HCT116 (cell line): ENCODE results near the gene ZNF223. TPM values are rescaled to one million over a fixed set of nuclear protein-coding genes. Genes with fewer than 3 reads are reported as not detected.

ENCODE experiments used
- ATAC-seq: fragments of 200-7000 bp; cut with Tn5 transposase; 2 replicates; pipeline ENCODE4 v1.9.1; 2020; ENCODE audit warnings: mild to moderate bottlenecking, moderate library complexity
- BruUV-seq: library from RNA; stranded (reverse); fragments of 400-500 nt; replicated peaks from 2 replicates; lab custom pipeline; 2021; lab: Mats Ljungman, UMichigan
- CTCF ChIA-PET: fragments of 300-600 bp; sonication (Branson Sonifier 250); formaldehyde crosslinking; loops from one replicate; lab custom pipeline; 2021; ENCODE audit warnings: antibody characterized with exemption; lab: Charles Lee
- POLR2A ChIA-PET: fragments of 300-600, 350-600 bp; sonication (Branson Sonifier 250); formaldehyde crosslinking; loops from one replicate; lab custom pipeline; 2021; ENCODE audit warnings: antibody characterized with exemption; lab: Charles Lee
- RAD21 ChIA-PET, 2 experiments: fragments of 300-600 bp; sonication (Branson Sonifier 250); formaldehyde crosslinking; loops; one replicate each; lab custom pipeline; 2023; ENCODE audit warnings: low total read pairs in 2 of 2; ENCODE audit not compliant: uncharacterized antibody in 2 of 2, unreplicated experiment in 2 of 2, low non-redundant PET in 1 of 2; lab: Charles Lee
- DNase-seq: peaks from one replicate; pipeline ENCODE4 v3.0.0-alpha.2; 2010; ENCODE audit warnings: low read depth, low spot score
- H2AFZ ChIP-seq: fragments of 200-600 bp; shearing (Covaris generic), sonication (generic); 2 replicates; pipeline ENCODE4 v1.6.1; 2017; ENCODE audit warnings: low read depth, mixed run types, mixed read lengths, antibody characterized with exemption, low read length; ENCODE audit not compliant: poor library complexity, severe bottlenecking
- H3K27ac ChIP-seq: 2 replicates; pipeline ENCODE4 v1.5.1; 2012; ENCODE audit warnings: low read depth, low read length
- H3K27me3 ChIP-seq: fragments of 200-600 bp; sonication (generic); 2 replicates; pipeline ENCODE4 v1.6.1; 2016; ENCODE audit warnings: mixed run types, low read length, mixed read lengths; ENCODE audit not compliant: insufficient read depth
- H3K36me3 ChIP-seq, 2 experiments: fragments of 200-500 bp in 1 of 2; fragments of 200-600 bp in 1 of 2; sonication (Bioruptor generic) in 1 of 2; sonication (generic) in 1 of 2; 2 replicates each; pipeline versions ENCODE4 v1.5.1 to v1.6.1; 2014 to 2016; ENCODE audit warnings: low read length in 2 of 2, inconsistent platforms in 1 of 2, mixed read lengths in 1 of 2, mixed run types in 1 of 2; ENCODE audit not compliant: insufficient read depth in 2 of 2, control insufficient read depth in 1 of 2
- H3K4me1 ChIP-seq, 2 experiments: fragments of 200-600 bp in 1 of 2; sonication (generic) in 1 of 2; 2 replicates each; pipeline versions ENCODE4 v1.5.1 to v1.6.1; 2012 to 2017; ENCODE audit warnings: low read length in 2 of 2, inconsistent platforms in 1 of 2, mild to moderate bottlenecking in 1 of 2, mixed read lengths in 1 of 2, mixed run types in 1 of 2, moderate library complexity in 1 of 2; ENCODE audit not compliant: insufficient read depth in 2 of 2, control insufficient read depth in 1 of 2
- H3K4me2 ChIP-seq: fragments of 200-600 bp; sonication (generic); 2 replicates; pipeline ENCODE4 v1.6.1; 2017; ENCODE audit warnings: mixed run types, low read length, mixed read lengths
- H3K4me3 ChIP-seq, 2 experiments: fragments of 200-600 bp in 1 of 2; sonication (generic) in 1 of 2; replicated peaks in 1 of 2; 2 replicates each; pipeline ENCODE4 v1.5.1; 2011 to 2016; ENCODE audit warnings: low read length in 2 of 2, control low read depth in 1 of 2, low read depth in 1 of 2, mild to moderate bottlenecking in 1 of 2, mixed read lengths in 1 of 2, mixed run types in 1 of 2
- H3K79me2 ChIP-seq: fragments of 200-600 bp; sonication (generic); 2 replicates; pipeline ENCODE4 v1.6.1; 2017; ENCODE audit warnings: mild to moderate bottlenecking, mixed run types, low read length, moderate library complexity, mixed read lengths; ENCODE audit not compliant: insufficient read depth
- H3K9ac ChIP-seq: fragments of 200-600 bp; sonication (generic); 2 replicates; pipeline ENCODE4 v1.6.1; 2016; ENCODE audit warnings: low read length, mixed read lengths
- H3K9me2 ChIP-seq: fragments of 200-600 bp; sonication (generic), shearing (Covaris generic); 2 replicates; pipeline ENCODE4 v1.6.1; 2017; ENCODE audit warnings: mixed run types, mild to moderate bottlenecking, moderate library complexity; ENCODE audit not compliant: insufficient read depth
- H3K9me3 ChIP-seq, 2 experiments: fragments of 200-500 bp in 1 of 2; fragments of 200-600 bp in 1 of 2; sonication (Bioruptor generic) in 1 of 2; sonication (generic) in 1 of 2; 2 replicates each; pipeline ENCODE4 v1.6.1; 2014 to 2017; ENCODE audit warnings: low read length in 2 of 2, mixed read lengths in 2 of 2, inconsistent platforms in 1 of 2, low read depth in 1 of 2, mild to moderate bottlenecking in 1 of 2, mixed run types in 1 of 2, moderate library complexity in 1 of 2; ENCODE audit not compliant: control insufficient read depth in 1 of 2, insufficient read depth in 1 of 2
- H4K20me1 ChIP-seq: fragments of 200-600 bp; sonication (generic), shearing (Covaris generic); 2 replicates; pipeline ENCODE4 v1.6.1; 2017; ENCODE audit warnings: mixed run types, mild to moderate bottlenecking, moderate library complexity; ENCODE audit not compliant: insufficient read depth
- ATF3 ChIP-seq: IDR thresholded peaks from 2 replicates; pipeline ENCODE4 v1.6.1; 2012
- CBX3 ChIP-seq: IDR thresholded peaks from 2 replicates; pipeline ENCODE4 v1.6.1; 2012; ENCODE audit warnings: low read depth
- CTCF ChIP-seq, 3 experiments: fragments of 200-600 bp in 1 of 3; sonication (generic) in 1 of 3; IDR thresholded peaks in 2 of 3; conservative IDR thresholded peaks in 1 of 3; 2 replicates each; pipeline ENCODE4 v1.5.1; 2012 to 2017; ENCODE audit warnings: low read depth in 2 of 3, low read length in 2 of 3, antibody characterized with exemption in 1 of 3, borderline replicate concordance in 1 of 3, control low read depth in 1 of 3, mild to moderate bottlenecking in 1 of 3, mixed read lengths in 1 of 3, mixed run types in 1 of 3, moderate library complexity in 1 of 3; ENCODE audit not compliant: insufficient read depth in 1 of 3
- EGR1 ChIP-seq: IDR thresholded peaks from 2 replicates; pipeline ENCODE4 v1.6.1; 2012; ENCODE audit warnings: low read depth
- ELF1 ChIP-seq: IDR thresholded peaks from 2 replicates; pipeline ENCODE4 v1.6.1; 2012; ENCODE audit warnings: low read depth, borderline replicate concordance
- EZH2 ChIP-seq: fragments of 200-600 bp; sonication (generic); IDR thresholded peaks from 2 replicates; pipeline ENCODE4 v1.6.1; 2017; ENCODE audit warnings: antibody characterized with exemption, mixed run types
- EZH2phosphoT487 ChIP-seq: fragments of 200-600 bp; IDR thresholded peaks from 2 replicates; pipeline ENCODE4 v1.6.1; 2018; ENCODE audit warnings: antibody characterized with exemption, borderline replicate concordance
- POLR2A ChIP-seq: IDR thresholded peaks from 2 replicates; pipeline ENCODE4 v1.7.0; 2011; ENCODE audit warnings: borderline replicate concordance; ENCODE audit not compliant: insufficient read depth, insufficient read length; ENCODE audit errors: extremely low read depth
- ZFX ChIP-seq: fragments of 450-650 bp; IDR thresholded peaks from 2 replicates; pipeline ENCODE4 v1.6.1; 2017
- ZNF274 ChIP-seq: fragments of 200-500 bp; sonication (Bioruptor generic); IDR thresholded peaks from 2 replicates; pipeline ENCODE4 v1.6.1; 2014; ENCODE audit warnings: mild to moderate bottlenecking, low read depth, low read length, inconsistent platforms
- intact Hi-C: fragments of 100-400 bp; cut with micrococcal nuclease; formaldehyde crosslinking; loops from 2 replicates; pipeline ENCODE4 v1.10.0; 2022
- total RNA-seq: library from RNA; stranded (reverse); gene quantifications from one replicate; pipeline ENCODE4 v1.2.1, GENCODE V29; 2021; ENCODE audit not compliant: unreplicated experiment

ZNF223 gene
- total RNA-seq, 1 experiment from 2014 or later: 0.27 TPM

- TF ChIP-seq CTCF (IDR thresholded peaks at IDR 0.05 in 2 of 3, conservative IDR thresholded peaks at IDR 0.05 in 1 of 3; ENCODE audit: borderline replicate concordance in 1 of 3, insufficient read depth in 1 of 3, low read depth in 2 of 3, low read length in 2 of 3) (no peak), CBX3 (no peak), ELF1 (no peak), ZNF274 (no peak)
- TF ChIP-seq, all 23 proteins: peak for 0
Measured at GRCh38 chr19:44026622-44027021, 25.2 kb upstream of the ZNF223 start (continued).

- ChIA-PET CTCF (no interaction called here), RAD21 (no interaction called here), POLR2A (no interaction called here)
- TF ChIP-seq EZH2phosphoT487 (no peak), ZNF274 (no peak), ATF3 (no peak), POLR2A (no peak), EGR1 (no peak), EZH2 (no peak), ELF1 (no peak), ZFX (no peak)
- DNase-seq (no peak), ATAC-seq (no peak)
- Histone ChIP-seq H3K9me2 (no peaks in the 10 kb centered on the region), H4K20me1 (no peaks in the 10 kb centered on the region), H3K9me3 (peaks cover 10 to 13% of the 10 kb centered on the region in 2 experiments; a peak in 2 of 4 replicates), H3K27ac (no peak overlapping the region), H3K27me3 (no peaks in the 10 kb centered on the region), H3K36me3 (peaks cover 6 to 25% of the 10 kb centered on the region in 2 experiments), H2AFZ (no peak overlapping the region), H3K4me3 (no peak overlapping the region), H3K4me1 (no peaks in the 10 kb centered on the region), H3K4me2 (no peak overlapping the region), H3K9ac (no peak overlapping the region), H3K79me2 (no peaks in the 10 kb centered on the region)
- intact Hi-C loops: no loop called here
- no TSS peak for BruUV-seq
Measured at GRCh38 chr19:44032001-44032610, 19.7 kb upstream of the ZNF223 start.
